HG02943 (cell line): ENCODE results near the gene TREH.
"Not testable (repeated sequence)": the region's sequence is repeated elsewhere in the genome, so short reads cannot be mapped to it uniquely, and the experiment has no call there.

Experiments
- ATAC-seq: cut with Tn5 transposase; IDR thresholded peaks from one replicate; pipeline ENCODE4 v1.9.1; 2021; ENCODE audit warnings: mild to moderate bottlenecking, low read depth, moderate library complexity; ENCODE audit not compliant: unreplicated experiment

Gene TREH

GRCh38 chr11:118679483-118679882 is at the start of gene TREH:
Gene TREH, minus strand, starts transcription at chr11:118679650. Its CDS starts 23 bp downstream, at chr11:118679627.
- ATAC-seq, result no peak

- not testable (repeated sequence) for ATAC-seq
These were observed 48.7 kb upstream of the TREH start for GRCh38 chr11:118728112-118728511.

- not testable (repeated sequence) for ATAC-seq
These were observed 48.2 kb upstream of the TREH start for GRCh38 chr11:118727721-118728066.

- not testable (repeated sequence) for ATAC-seq
These were observed 47.7 kb upstream of the TREH start for GRCh38 chr11:118727001-118727720.

- not testable (repeated sequence) for ATAC-seq
These were observed 42.1 kb upstream of the TREH start for GRCh38 chr11:118721478-118722015.

- not testable (repeated sequence) for ATAC-seq
These were observed 41.3 kb upstream of the TREH start for GRCh38 chr11:118720740-118721139.

- not testable (repeated sequence) for ATAC-seq
These were observed 40.6 kb upstream of the TREH start for GRCh38 chr11:118720078-118720477.

GRCh38 chr11:118718562-118718961 is 39.1 kb upstream of the TREH start:
- ATAC-seq, result not testable (repeated sequence)

- not testable (repeated sequence) for ATAC-seq
These were observed 38.3 kb upstream of the TREH start for GRCh38 chr11:118717733-118718132.

GRCh38 chr11:118717221-118717620 is 37.8 kb upstream of the TREH start:
- ATAC-seq, result not testable (repeated sequence)

GRCh38 chr11:118715837-118716260 is 36.4 kb upstream of the TREH start:
- no peak for ATAC-seq

- no peak for ATAC-seq
These were observed 35.9 kb upstream of the TREH start for GRCh38 chr11:118715245-118715831.

- no peak for ATAC-seq
These were observed 35.4 kb upstream of the TREH start for GRCh38 chr11:118714816-118715215.

- ATAC-seq, result not testable (repeated sequence)
These were observed 35.0 kb upstream of the TREH start for GRCh38 chr11:118714416-118714815.

GRCh38 chr11:118708296-118708695 is 28.8 kb upstream of the TREH start:
- no peak for ATAC-seq

GRCh38 chr11:118706546-118706825 is 27.0 kb upstream of the TREH start:
- ATAC-seq, result no peak

- no peak for ATAC-seq
These were observed 26.5 kb upstream of the TREH start for GRCh38 chr11:118705791-118706545.

GRCh38 chr11:118705111-118705741 is 25.8 kb upstream of the TREH start:
- no peak for ATAC-seq

- no peak for ATAC-seq
These were observed 24.2 kb upstream of the TREH start for GRCh38 chr11:118703563-118704106.

GRCh38 chr11:118699506-118700220 is 20.2 kb upstream of the TREH start:
- ATAC-seq, result no peak
